Osteocyte (in vitro differentiated cells): ENCODE results near the gene GRIK2. TPM values are rescaled to one million over a fixed set of nuclear protein-coding genes. Genes with fewer than 3 reads are reported as not detected.

Source experiments
- DNase-seq: peaks from one replicate; pipeline ENCODE4 v3.0.0; 2021; ENCODE audit warnings: mixed read lengths; ENCODE audit not compliant: unreplicated experiment; ENCODE audit errors: extremely low spot score
- H3K27ac Mint-ChIP-seq: one replicate; pipeline ENCODE4 v1.8.0; 2021; ENCODE audit warnings: mild to moderate bottlenecking, mixed read lengths; ENCODE audit not compliant: unreplicated experiment
- H3K27me3 Mint-ChIP-seq: one replicate; pipeline ENCODE4 v1.8.0; 2021; ENCODE audit warnings: mixed read lengths; ENCODE audit not compliant: unreplicated experiment
- H3K36me3 Mint-ChIP-seq: one replicate; pipeline ENCODE4 v1.8.0; 2021; ENCODE audit warnings: mixed read lengths; ENCODE audit not compliant: unreplicated experiment
- H3K4me1 Mint-ChIP-seq: one replicate; pipeline ENCODE4 v1.8.0; 2021; ENCODE audit warnings: mixed read lengths; ENCODE audit not compliant: unreplicated experiment
- H3K4me3 Mint-ChIP-seq: one replicate; pipeline ENCODE4 v1.8.0; 2021; ENCODE audit warnings: mild to moderate bottlenecking, moderate library complexity, mixed read lengths; ENCODE audit not compliant: unreplicated experiment
- H3K9me3 Mint-ChIP-seq: one replicate; pipeline ENCODE4 v1.8.0; 2021; ENCODE audit warnings: mixed read lengths; ENCODE audit not compliant: unreplicated experiment
- total RNA-seq: library from RNA; stranded (reverse); gene quantifications from 2 replicates; pipeline ENCODE4 v1.2.1, GENCODE V29; 2021
- TF ChIP-seq, protein P1 (sequence below): fragments of 200-600 bp; sonication (generic); IDR thresholded peaks from 2 replicates; pipeline ENCODE4 v1.5.0; 2021; ENCODE audit warnings: antibody characterized with exemption, mild to moderate bottlenecking, moderate library complexity

Gene GRIK2
- total RNA-seq, 1 donor from 2014 or later = 7.1 TPM

DNA sequence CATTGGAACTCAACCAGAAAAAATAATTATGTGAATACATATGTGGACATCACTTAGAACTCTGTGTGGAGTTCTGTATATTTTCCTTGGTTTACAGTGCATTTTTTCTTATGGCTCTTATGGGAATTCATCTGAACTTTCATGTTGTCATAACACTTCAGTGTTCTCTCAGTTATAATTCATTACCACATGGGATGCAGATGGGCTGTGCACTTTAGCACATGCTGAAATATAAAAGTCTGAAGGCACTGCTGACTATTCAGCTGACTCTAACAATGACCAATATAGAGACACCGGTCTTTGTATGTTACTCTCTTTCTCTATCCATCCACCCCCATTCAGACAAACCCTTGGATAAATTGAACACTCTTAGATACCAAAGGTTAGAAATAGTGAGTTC is 29.3 kb downstream of the GRIK2 start:
- peaks cover 23% of the 10 kb centered on the region for H3K4me1 Mint-ChIP-seq
- H3K9me3 Mint-ChIP-seq = no peaks in the 10 kb centered on the region
- H3K4me3 Mint-ChIP-seq = no peak overlapping the region
- TF ChIP-seq, protein P1, sequence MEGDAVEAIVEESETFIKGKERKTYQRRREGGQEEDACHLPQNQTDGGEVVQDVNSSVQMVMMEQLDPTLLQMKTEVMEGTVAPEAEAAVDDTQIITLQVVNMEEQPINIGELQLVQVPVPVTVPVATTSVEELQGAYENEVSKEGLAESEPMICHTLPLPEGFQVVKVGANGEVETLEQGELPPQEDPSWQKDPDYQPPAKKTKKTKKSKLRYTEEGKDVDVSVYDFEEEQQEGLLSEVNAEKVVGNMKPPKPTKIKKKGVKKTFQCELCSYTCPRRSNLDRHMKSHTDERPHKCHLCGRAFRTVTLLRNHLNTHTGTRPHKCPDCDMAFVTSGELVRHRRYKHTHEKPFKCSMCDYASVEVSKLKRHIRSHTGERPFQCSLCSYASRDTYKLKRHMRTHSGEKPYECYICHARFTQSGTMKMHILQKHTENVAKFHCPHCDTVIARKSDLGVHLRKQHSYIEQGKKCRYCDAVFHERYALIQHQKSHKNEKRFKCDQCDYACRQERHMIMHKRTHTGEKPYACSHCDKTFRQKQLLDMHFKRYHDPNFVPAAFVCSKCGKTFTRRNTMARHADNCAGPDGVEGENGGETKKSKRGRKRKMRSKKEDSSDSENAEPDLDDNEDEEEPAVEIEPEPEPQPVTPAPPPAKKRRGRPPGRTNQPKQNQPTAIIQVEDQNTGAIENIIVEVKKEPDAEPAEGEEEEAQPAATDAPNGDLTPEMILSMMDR = no peak
- H3K27ac Mint-ChIP-seq = peak overlapping the region; percentile 72
- no peaks in the 10 kb centered on the region for H3K36me3 Mint-ChIP-seq
- no peaks in the 10 kb centered on the region for H3K27me3 Mint-ChIP-seq
- DNase-seq = no peak

DNA sequence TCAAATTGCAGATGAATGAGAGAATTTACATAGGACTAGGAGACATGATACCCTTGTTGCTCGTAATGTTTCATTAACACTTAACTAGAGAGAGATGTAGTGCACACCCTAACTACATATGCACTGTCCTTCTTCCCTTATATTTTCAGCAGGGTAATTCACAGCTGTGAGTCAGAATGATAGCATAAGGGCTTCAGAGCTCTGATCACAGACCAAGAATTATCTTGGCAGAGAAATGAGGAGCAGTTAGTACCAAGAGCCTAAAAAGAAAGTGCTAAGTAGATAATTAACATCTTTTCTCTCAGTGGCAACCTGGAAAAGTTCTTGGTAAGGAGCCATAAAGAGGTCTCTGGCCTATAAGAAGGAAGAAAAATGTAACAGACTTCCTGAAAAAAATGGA is 35.8 kb downstream of the GRIK2 start:
- Mint-ChIP-seq H3K9me3 (no peaks in the 10 kb centered on the region), H3K4me1 (peaks cover 16% of the 10 kb centered on the region), H3K27ac (no peak overlapping the region), H3K4me3 (no peak overlapping the region), H3K36me3 (no peaks in the 10 kb centered on the region), H3K27me3 (no peaks in the 10 kb centered on the region)
- no peak for DNase-seq
- TF ChIP-seq, protein P1 = no peak

DNA sequence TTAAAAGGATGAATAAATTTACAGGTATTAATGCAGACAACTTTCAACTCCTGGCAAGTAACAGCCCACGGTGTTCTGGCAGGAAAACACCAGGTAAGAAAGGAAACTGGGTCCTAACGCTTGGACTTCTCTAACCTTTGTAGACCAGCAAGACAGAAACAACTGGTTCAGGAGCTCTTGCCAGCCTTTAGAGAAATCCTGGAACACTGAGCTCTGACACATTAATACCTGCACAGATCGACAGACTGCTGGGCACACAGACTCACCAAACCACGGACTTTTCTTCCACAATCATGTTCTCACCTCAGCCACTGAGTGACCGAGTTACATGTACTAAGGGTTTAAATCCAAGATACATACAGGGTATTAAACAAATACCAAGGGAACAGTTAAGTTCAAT is 36.3 kb downstream of the GRIK2 start:
- DNase-seq = no peak
- H3K4me1 Mint-ChIP-seq = peaks cover 22% of the 10 kb centered on the region
- TF ChIP-seq, protein P1 = no peak
- H3K27me3 Mint-ChIP-seq = no peaks in the 10 kb centered on the region
- no peaks in the 10 kb centered on the region for H3K9me3 Mint-ChIP-seq
- H3K36me3 Mint-ChIP-seq = no peaks in the 10 kb centered on the region
- H3K27ac Mint-ChIP-seq = no peak overlapping the region
- no peak overlapping the region for H3K4me3 Mint-ChIP-seq

DNA sequence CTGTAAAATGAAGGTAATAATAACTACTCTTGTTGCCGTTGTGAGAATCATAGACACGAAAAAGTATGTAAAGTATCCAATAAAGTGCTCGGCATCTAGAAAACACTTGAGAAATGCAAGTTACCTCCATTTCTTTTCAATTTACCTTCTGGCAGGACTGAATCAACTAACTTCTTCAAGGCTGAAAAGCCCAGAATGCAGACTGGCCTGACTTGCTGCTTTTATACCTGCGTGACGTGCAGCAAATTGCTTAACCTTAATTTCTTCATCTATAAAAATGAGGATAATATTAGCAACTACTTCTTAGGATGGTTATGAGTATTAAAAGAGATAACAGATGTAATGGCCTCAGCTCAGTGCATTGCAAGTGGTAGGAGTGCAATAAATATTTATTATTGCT is 39.6 kb downstream of the GRIK2 start:
- Mint-ChIP-seq H3K4me1 (peaks cover 25% of the 10 kb centered on the region), H3K4me3 (no peak overlapping the region), H3K9me3 (no peaks in the 10 kb centered on the region), H3K36me3 (no peaks in the 10 kb centered on the region), H3K27ac (no peak overlapping the region), H3K27me3 (no peaks in the 10 kb centered on the region)
- TF ChIP-seq, protein P1 = no peak
- no peak for DNase-seq

DNA sequence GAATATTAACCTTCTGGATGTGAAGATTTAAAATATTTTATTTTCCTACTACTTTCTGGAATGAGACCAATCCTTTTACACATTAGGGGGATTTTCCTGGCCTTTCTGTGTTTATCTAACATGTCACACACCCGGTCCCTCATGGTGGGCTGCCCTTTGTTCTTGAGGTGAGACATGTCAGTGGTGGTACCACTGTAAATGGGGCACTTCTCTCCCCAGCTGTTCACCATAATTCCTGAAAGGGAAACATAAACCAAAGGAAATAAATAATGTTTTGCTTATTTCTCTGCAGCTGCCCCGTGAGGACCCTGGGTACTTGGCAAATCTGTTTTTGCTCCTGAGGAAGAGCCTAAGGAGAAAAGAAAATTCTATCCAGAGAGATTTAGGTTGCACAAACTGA is 41.1 kb downstream of the GRIK2 start:
- H3K4me1 Mint-ChIP-seq = peaks cover 19% of the 10 kb centered on the region
- peak overlapping the region; percentile 56 for H3K27ac Mint-ChIP-seq
- TF ChIP-seq, protein P1 = no peak
- H3K36me3 Mint-ChIP-seq = no peaks in the 10 kb centered on the region
- H3K27me3 Mint-ChIP-seq = no peaks in the 10 kb centered on the region
- no peaks in the 10 kb centered on the region for H3K9me3 Mint-ChIP-seq
- no peak overlapping the region for H3K4me3 Mint-ChIP-seq
- no peak for DNase-seq
